BLaER1 treated with 17β-estradiol and CSF1 and Interleukin-3, amounts not matched to agents 10 nM and 100 nM (cell line): ENCODE data around the gene AFF1.

Experiments used
- H3K27ac ChIP-seq, 11 experiments: shearing (Covaris generic); formaldehyde crosslinking; 2 replicates each; pipeline ENCODE4 v1.8.1; 2022
- H3K27me3 ChIP-seq, 11 experiments: shearing (Covaris generic); formaldehyde crosslinking; 2 replicates each; pipeline ENCODE4 v1.8.1; 2022
- H3K36me3 ChIP-seq, 11 experiments: shearing (Covaris generic); formaldehyde crosslinking; 2 replicates each; pipeline ENCODE4 v1.8.1; 2022
- H3K4me1 ChIP-seq, 10 experiments: shearing (Covaris generic); formaldehyde crosslinking; 2 replicates each; pipeline ENCODE4 v1.8.1; 2022
- H3K4me2 ChIP-seq, 11 experiments: shearing (Covaris generic); formaldehyde crosslinking; 2 replicates each; pipeline ENCODE4 v1.8.1; 2022
- H3K4me3 ChIP-seq, 10 experiments: shearing (Covaris generic); formaldehyde crosslinking; 2 replicates each; pipeline ENCODE4 v1.8.1; 2022
- H3K9ac ChIP-seq, 11 experiments: shearing (Covaris generic); formaldehyde crosslinking; 2 replicates each; pipeline ENCODE4 v1.8.1; 2022
- H3K9me3 ChIP-seq, 11 experiments: shearing (Covaris generic); formaldehyde crosslinking; replicated peaks in 1 of 11; 2 replicates each; pipeline ENCODE4 v1.8.1; 2022
- H4K20me1 ChIP-seq, 11 experiments: shearing (Covaris generic); formaldehyde crosslinking; 2 replicates each; pipeline ENCODE4 v1.8.1; 2022
- Cebpa-rat ChIP-seq, 11 experiments: shearing (Covaris generic); IDR thresholded peaks; 2 replicates each; pipeline ENCODE4 v1.8.1; 2022

The AFF1 gene

DNA sequence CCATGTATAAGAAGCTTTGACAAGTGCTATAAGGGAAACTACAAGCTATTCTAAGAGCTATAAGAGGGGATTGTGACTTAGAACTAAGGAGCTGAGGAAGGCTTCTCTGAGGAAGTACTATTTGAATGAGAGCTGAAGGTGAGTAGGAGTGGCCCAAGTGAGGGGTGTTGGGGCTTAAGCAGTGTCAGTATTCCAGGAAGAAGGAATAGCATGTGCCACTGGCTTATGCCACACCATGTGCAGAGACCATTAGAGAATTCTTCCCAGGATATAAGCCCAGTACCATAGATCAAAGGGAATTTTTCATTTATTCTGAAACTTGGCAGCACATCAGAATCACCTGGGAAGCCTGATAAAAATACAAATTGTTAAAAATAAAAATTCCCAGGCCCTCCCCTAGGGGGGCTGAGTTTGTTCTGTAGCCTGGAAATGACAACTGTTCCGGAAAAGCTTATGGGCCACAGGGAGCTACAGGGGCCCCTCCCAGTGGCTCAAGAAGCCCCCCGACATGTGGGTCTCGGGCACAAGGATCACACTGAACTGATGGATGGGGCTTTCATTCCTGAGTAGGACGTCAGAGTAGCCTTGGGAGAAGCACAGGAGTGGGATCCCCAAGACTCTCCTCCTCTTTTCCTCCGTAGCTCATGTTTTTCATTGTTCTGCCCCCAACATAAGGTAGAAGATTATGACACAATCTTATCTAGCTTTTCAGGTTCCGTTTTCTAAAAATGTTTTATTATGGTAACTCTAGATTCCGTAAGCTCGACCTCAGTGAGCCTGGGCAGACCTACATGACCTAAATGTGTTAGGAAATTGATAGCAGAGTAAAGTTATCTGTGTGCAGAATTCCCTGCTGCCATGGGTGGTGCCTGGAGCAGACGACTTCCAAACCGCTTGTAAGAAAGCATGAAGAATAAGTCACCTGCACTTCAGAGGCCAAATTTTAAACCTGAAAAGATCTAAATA lies 119.3 kb downstream of the AFF1 start:
- Histone ChIP-seq H3K4me2 (peak overlapping the region in 4 of 11 experiments; percentile 31 to 71 (median 60); a peak in 7 of 22 replicates), H3K9ac (0 out of 22 replicates have a peak overlapping the region, but pooled peaks of 1 of the 11 experiments have one; percentile 6), H4K20me1 (peaks cover 89 to 100% (median 98%) of the 10 kb centered on the region in 11 experiments), H3K4me1 (peaks cover 0 to 93% (median 30%) of the 10 kb centered on the region in 10 experiments; a peak in 14 of 20 replicates), H3K27me3 (no peaks in the 10 kb centered on the region), H3K27ac (peak overlapping the region in 3 of 11 experiments; percentile 2 to 60 (median 12); a peak in 1 of 22 replicates), H3K36me3 (peaks cover 62 to 98% (median 90%) of the 10 kb centered on the region in 11 experiments), H3K4me3 (no peak overlapping the region), H3K9me3 (no peaks in the 10 kb centered on the region)
- no peak for TF ChIP-seq Cebpa-rat (IDR thresholded peaks at IDR 0.05)

DNA sequence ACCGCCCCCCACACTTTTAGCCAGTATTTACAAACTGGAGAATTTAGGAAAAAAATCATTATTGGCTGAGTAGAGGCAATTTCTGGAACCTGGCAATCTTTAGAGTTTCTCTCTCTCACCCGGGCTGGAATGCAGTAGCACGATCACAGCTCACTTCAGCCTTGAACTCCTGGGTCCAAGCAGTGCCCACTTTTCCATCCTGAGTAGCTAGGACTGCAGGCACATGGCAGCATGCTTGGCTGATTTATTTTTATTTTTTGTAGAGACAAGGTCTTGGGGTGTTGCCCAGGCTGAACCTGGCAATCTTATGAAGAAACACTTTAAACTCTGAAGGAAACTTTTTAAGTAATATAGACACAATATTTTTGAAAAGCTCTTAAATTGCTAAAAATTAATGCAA lies 120.1 kb downstream of the AFF1 start:
- Histone ChIP-seq H3K4me1 (peaks cover 0 to 91% (median 23%) of the 10 kb centered on the region in 10 experiments; a peak in 14 of 20 replicates), H3K9ac (no peak overlapping the region), H3K9me3 (no peaks in the 10 kb centered on the region), H3K27me3 (no peaks in the 10 kb centered on the region), H3K4me2 (peak overlapping the region in 2 of 11 experiments; percentile 35 to 58; a peak in 3 of 22 replicates), H3K36me3 (peaks cover 59 to 98% (median 91%) of the 10 kb centered on the region in 11 experiments), H3K4me3 (no peak overlapping the region), H3K27ac (no peak overlapping the region), H4K20me1 (peaks cover 89 to 100% (median 99%) of the 10 kb centered on the region in 11 experiments)
- TF ChIP-seq Cebpa-rat (IDR thresholded peaks at IDR 0.05), result no peak

DNA sequence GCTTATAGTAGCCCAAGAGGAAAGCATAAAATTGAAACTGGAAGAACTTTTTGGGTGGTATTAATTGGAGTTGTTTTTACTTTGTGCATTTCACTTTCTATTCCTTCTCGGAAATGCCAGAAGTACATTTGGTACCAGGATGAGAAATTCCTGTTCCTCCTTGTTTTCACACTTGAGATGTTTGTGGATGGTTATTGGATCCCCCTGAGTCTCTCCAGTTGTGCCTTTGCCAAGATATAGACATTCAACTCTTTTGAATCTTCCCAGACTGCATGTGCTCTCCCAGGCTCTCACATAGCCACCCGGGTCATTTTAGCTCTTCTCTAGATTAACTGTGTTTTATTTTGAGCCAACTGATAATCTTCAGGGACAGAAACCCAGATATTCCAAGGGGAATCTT lies 120.5 kb downstream of the AFF1 start:
- no peak overlapping the region for H3K27ac ChIP-seq

DNA sequence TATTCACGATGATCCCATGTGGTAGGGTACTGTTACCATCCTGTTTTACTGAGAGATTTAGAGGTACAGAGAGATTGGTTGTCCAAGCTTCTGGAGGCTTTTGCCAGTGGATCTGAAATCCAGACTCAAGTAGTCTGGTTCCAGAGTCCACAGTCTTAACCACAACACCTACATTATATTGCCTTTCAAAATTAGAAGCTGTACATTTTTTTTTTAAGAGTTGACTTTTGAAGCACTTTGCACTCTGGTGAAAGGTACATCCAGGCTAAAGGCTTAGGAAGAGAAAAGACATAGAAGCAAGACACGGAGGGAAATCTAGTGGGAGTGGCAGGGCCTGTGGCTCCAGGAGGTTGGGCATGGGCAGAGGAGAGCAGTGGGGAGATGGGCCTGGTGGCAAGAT lies 122.1 kb downstream of the AFF1 start:
- no peak overlapping the region; a peak in 1 of 22 replicates for H3K4me2 ChIP-seq

More for the DNA sequence above, 120.5 kb downstream of the AFF1 start:
- Histone ChIP-seq H3K4me1 (peaks cover 0 to 87% (median 19%) of the 10 kb centered on the region in 10 experiments; a peak in 12 of 20 replicates), H3K36me3 (peaks cover 59 to 98% (median 91%) of the 10 kb centered on the region in 11 experiments), H3K9ac (no peak overlapping the region), H3K4me3 (no peak overlapping the region), H4K20me1 (peaks cover 88 to 100% (median 99%) of the 10 kb centered on the region in 11 experiments), H3K4me2 (peak overlapping the region in 2 of 11 experiments; percentile 35 to 58; a peak in 2 of 22 replicates), H3K27me3 (no peaks in the 10 kb centered on the region), H3K9me3 (no peaks in the 10 kb centered on the region)
- no peak for TF ChIP-seq Cebpa-rat (IDR thresholded peaks at IDR 0.05)

DNA sequence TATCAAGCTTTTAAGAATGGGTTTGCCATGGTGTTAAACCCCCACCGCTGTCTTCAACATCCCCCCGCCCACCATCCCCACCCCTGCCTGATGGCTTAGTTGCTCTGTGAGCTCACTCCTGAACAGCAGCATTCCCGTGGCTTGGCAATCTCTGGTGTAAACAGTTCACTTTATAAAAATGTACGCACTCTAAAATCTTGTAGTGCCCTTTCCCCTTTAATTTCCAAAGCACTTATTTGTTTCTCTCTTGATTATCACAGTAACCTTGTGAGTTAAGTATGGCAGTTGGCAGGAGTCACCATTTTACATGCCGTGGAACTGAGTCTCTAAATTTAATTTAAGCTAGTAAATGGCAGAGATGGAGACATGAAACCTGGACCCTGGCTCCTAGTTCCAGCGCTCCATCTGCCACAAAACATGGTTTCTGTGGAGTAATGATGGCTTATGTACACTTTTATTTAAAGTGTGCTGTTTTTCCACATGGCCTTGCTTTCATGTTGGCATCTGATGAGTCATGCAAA lies 123.1 kb downstream of the AFF1 start:
- H3K9ac ChIP-seq, result no peak overlapping the region
- no peak for TF ChIP-seq Cebpa-rat (IDR thresholded peaks at IDR 0.05)

More for the DNA sequence above, 122.1 kb downstream of the AFF1 start:
- peaks cover 0 to 76% (median 11%) of the 10 kb centered on the region in 10 experiments; a peak in 11 of 20 replicates for H3K4me1 ChIP-seq
- TF ChIP-seq Cebpa-rat (IDR thresholded peaks at IDR 0.05), result no peak
- no peak overlapping the region for H3K27ac ChIP-seq
- H4K20me1 ChIP-seq, result peaks cover 87 to 100% (median 99%) of the 10 kb centered on the region in 11 experiments
- H3K36me3 ChIP-seq, result peaks cover 58 to 98% (median 91%) of the 10 kb centered on the region in 11 experiments
- no peaks in the 10 kb centered on the region for H3K9me3 ChIP-seq
- no peaks in the 10 kb centered on the region for H3K27me3 ChIP-seq
- no peak overlapping the region for H3K4me3 ChIP-seq
- H3K9ac ChIP-seq, result no peak overlapping the region

DNA sequence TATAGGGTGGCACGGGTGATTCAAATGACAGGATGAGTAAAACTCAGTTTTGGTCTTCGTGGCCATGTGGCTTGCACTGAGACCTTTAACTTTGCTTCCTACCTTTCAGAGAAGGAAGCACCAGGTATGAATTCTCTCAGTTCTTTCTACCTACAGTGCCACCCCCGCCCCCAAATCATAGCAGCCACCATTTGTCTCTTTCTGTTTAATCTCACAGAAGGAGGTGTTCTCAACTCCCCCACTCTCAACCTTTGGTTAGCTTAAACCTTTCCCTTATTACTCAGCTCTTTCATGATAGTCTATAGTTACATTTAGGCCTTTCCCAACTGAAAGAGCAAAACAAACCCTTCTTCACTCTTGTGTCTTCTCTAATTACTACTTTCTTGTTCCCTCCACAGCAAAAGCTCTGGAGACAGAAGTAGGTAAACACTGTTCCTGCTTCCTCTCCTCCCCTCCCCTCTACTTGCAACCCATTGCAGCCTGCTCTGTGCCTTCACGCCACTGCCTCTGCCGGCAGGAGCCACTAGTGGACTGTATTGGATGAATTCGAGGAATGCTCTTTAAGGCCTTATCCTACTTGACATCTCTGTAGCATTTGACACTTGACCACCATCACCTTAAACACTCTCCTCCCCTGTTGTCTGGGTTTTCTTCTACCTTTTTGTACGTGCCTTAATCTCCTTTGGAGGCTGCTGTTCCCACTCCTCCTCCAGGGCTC lies 123.7 kb downstream of the AFF1 start:
- no peaks in the 10 kb centered on the region for H3K9me3 ChIP-seq
- H3K4me1 ChIP-seq, result peaks cover 0 to 60% (median 8%) of the 10 kb centered on the region in 10 experiments; a peak in 11 of 20 replicates
- H3K36me3 ChIP-seq, result peaks cover 62 to 98% (median 88%) of the 10 kb centered on the region in 11 experiments
- no peak overlapping the region for H3K27ac ChIP-seq
- H3K4me2 ChIP-seq, result peak overlapping the region in 3 of 11 experiments; percentile 27 to 45 (median 38); a peak in 5 of 22 replicates
- no peak overlapping the region for H3K9ac ChIP-seq
- no peak for TF ChIP-seq Cebpa-rat (IDR thresholded peaks at IDR 0.05)
- H3K4me3 ChIP-seq, result no peak overlapping the region
- H4K20me1 ChIP-seq, result peaks cover 80 to 100% (median 99%) of the 10 kb centered on the region in 11 experiments
- H3K27me3 ChIP-seq, result no peaks in the 10 kb centered on the region

More for the DNA sequence above, 123.1 kb downstream of the AFF1 start:
- H4K20me1 ChIP-seq, result peaks cover 81 to 100% (median 99%) of the 10 kb centered on the region in 11 experiments
- H3K27ac ChIP-seq, result no peak overlapping the region
- H3K9me3 ChIP-seq, result no peaks in the 10 kb centered on the region
- peaks cover 0 to 66% (median 9%) of the 10 kb centered on the region in 10 experiments; a peak in 11 of 20 replicates for H3K4me1 ChIP-seq
- H3K4me2 ChIP-seq, result peak overlapping the region in 3 of 11 experiments; percentile 27 to 45 (median 38); a peak in 5 of 22 replicates
- H3K27me3 ChIP-seq, result no peaks in the 10 kb centered on the region
- no peak overlapping the region for H3K4me3 ChIP-seq
- peaks cover 59 to 98% (median 89%) of the 10 kb centered on the region in 11 experiments for H3K36me3 ChIP-seq

DNA sequence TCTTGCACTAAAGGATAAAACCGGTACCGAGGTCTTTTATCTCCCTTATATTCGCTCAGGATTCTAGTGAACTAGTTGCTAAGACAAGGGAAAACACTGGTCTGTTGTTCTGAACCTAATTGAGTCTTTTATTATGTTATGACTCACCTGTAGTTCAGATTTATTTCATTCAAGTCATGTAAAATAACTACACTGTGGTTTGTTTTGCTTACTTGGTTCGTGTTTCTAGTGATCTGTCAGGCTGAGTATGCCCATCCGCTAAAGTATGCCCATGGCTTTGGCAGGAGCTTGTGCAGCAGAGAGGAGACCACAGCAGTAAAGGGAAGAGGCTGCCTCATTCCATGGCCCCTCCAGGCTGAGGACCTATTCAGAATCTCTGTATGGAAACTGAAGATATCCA lies 126.1 kb downstream of the AFF1 start:
- no peak for TF ChIP-seq Cebpa-rat (IDR thresholded peaks at IDR 0.05)
- H3K4me3 ChIP-seq, result no peak overlapping the region
- H3K4me1 ChIP-seq, result peaks cover 0 to 35% (median 9%) of the 10 kb centered on the region in 10 experiments; a peak in 13 of 20 replicates
- no peak overlapping the region for H3K4me2 ChIP-seq
- H3K27me3 ChIP-seq, result no peaks in the 10 kb centered on the region
- no peak overlapping the region for H3K27ac ChIP-seq
- H3K36me3 ChIP-seq, result peaks cover 69 to 98% (median 89%) of the 10 kb centered on the region in 11 experiments
- H4K20me1 ChIP-seq, result peaks cover 81 to 100% (median 99%) of the 10 kb centered on the region in 11 experiments
- H3K9me3 ChIP-seq, result no peaks in the 10 kb centered on the region
- no peak overlapping the region for H3K9ac ChIP-seq

DNA sequence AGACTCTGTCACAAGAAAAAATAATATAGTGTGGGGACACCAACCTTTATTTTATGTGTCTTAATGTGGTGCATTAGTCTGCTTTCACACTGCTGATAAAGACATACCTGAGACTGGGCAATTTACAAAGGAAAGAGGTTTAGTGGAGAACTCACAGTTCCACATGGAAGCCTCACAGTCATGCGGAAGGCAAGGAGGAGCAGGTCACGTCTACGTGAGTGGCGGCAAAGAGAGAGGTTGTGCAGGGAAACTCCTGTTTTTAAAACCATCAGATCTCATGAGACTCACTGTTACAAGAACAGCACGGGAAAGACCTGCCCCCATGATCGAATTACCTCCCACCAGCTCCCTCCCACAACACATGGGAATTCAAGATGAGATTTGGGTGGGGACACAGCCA lies 130.2 kb downstream of the AFF1 start:
- TF ChIP-seq Cebpa-rat (IDR thresholded peaks at IDR 0.05), result no peak
- H3K4me2 ChIP-seq, result no peak overlapping the region
- H4K20me1 ChIP-seq, result peaks cover 81 to 100% (median 100%) of the 10 kb centered on the region in 11 experiments
- no peak overlapping the region for H3K4me3 ChIP-seq
- peaks cover 59 to 93% (median 85%) of the 10 kb centered on the region in 11 experiments for H3K36me3 ChIP-seq
- peaks cover 12 to 30% (median 24%) of the 10 kb centered on the region in 10 experiments; a peak in 15 of 20 replicates for H3K4me1 ChIP-seq
- H3K9me3 ChIP-seq, result no peaks in the 10 kb centered on the region
- no peaks in the 10 kb centered on the region for H3K27me3 ChIP-seq
- no peak overlapping the region for H3K27ac ChIP-seq
- H3K9ac ChIP-seq, result no peak overlapping the region
